Measurements from ENCODE around the gene MRO. TPM values are rescaled to one million over a fixed set of nuclear protein-coding genes. Genes with fewer than 3 reads are reported as not detected.

The MRO gene
- total and polyA plus RNA-seq, 2 of the 4 experiments (the other 2 are of a cell fraction), result not detected

- Histone ChIP-seq H2AK9ac (replicated peaks; ENCODE audit: low read depth, low read length, poor library complexity) (no peak overlapping the region), H3K9ac (ENCODE audit: low read depth, low read length) (no peak overlapping the region), H3K18ac (ENCODE audit: low read depth, low read length) (no peak overlapping the region), H2BK20ac (ENCODE audit: low read depth, low read length) (no peak overlapping the region), H2BK120ac (ENCODE audit: low read depth, low read length) (no peak overlapping the region), H2BK5ac (ENCODE audit: low read depth, low read length, poor library complexity, severe bottlenecking) (no peak overlapping the region), H3K4ac (ENCODE audit: low read depth, low read length) (no peak overlapping the region), H3K27ac (ENCODE audit: insufficient read depth, low read length) (no peak overlapping the region), H3K36me3 (ENCODE audit: control insufficient read depth, insufficient read depth, low read length) (no peaks in the 10 kb centered on the region), H3K4me1 (ENCODE audit: control insufficient read depth, insufficient read depth, low read length) (no peaks in the 10 kb centered on the region), H2AK5ac (ENCODE audit: low read depth, low read length) (no peak overlapping the region), H3K9me1 (ENCODE audit: insufficient read depth, low read length) (no peaks in the 10 kb centered on the region), H4K5ac (ENCODE audit: low read depth, low read length) (no peak overlapping the region), H3K4me2 (ENCODE audit: low read depth, low read length) (no peak overlapping the region), H3K23ac (ENCODE audit: low read depth, low read length) (no peak overlapping the region), H3K79me1 (ENCODE audit: low read depth in 1 of 2, low read length in 2 of 2) (no peaks in the 10 kb centered on the region), H3K9me3 (ENCODE audit: control insufficient read depth, insufficient read depth, low read length) (no peaks in the 10 kb centered on the region), H2AFZ (replicated peaks; ENCODE audit: low read length, poor library complexity) (no peak overlapping the region), H2BK15ac (ENCODE audit: low read depth, low read length) (no peak overlapping the region), H4K20me1 (ENCODE audit: insufficient read depth, low read length) (no peaks in the 10 kb centered on the region), H3K56ac (ENCODE audit: extremely low read depth, insufficient read depth, low read length) (no peak overlapping the region), H3K14ac (replicated peaks; ENCODE audit: low read depth, low read length) (no peak overlapping the region), H4K91ac (ENCODE audit: insufficient read depth, low read depth, low read length) (no peak overlapping the region), H4K8ac (ENCODE audit: low read depth in 2 of 2, low read length in 2 of 2) (no peak overlapping the region), H3K4me3 (ENCODE audit: insufficient read depth, low read depth, low read length) (no peak overlapping the region), H3K27me3 (ENCODE audit: control insufficient read depth, insufficient read depth, low read length) (no peaks in the 10 kb centered on the region)
- BruUV-seq (replicated peaks), result no TSS peak
- in situ Hi-C loops (cut with MboI; ENCODE audit: low sequenced_read_pairs) (no loop called here), dilution Hi-C loops (cut with HindIII; ENCODE audit: low sequenced_read_pairs, unreplicated experiment) (no loop called here), intact Hi-C loops (cut with micrococcal nuclease) (no loop called here)
- WGBS, 2 experiments (ENCODE audit: extremely low coverage in 2 of 2, insufficient read length in 1 of 2), result no CpG with 5 or more reads among the region's 4 CpGs
- ATAC-seq (ENCODE audit: low read depth) (no peak), DNase-seq (no peak)
- ChIA-PET POLR2A (ENCODE audit: unreplicated experiment) (no interaction called here), CTCF (no interaction called here)
- TF ChIP-seq MAZ (IDR thresholded peaks at IDR 0.05; ENCODE audit: borderline replicate concordance, low read depth, low read length) (no peak), CHD1 (IDR thresholded peaks at IDR 0.05; ENCODE audit: low read depth, low read length) (no peak), FOS (IDR thresholded peaks at IDR 0.05; ENCODE audit: low read depth, low read length) (no peak), RFX5 (IDR thresholded peaks at IDR 0.05; ENCODE audit: low read depth, low read length) (no peak), RCOR1 (IDR thresholded peaks at IDR 0.05; ENCODE audit: insufficient replicate concordance, low read length) (no peak), USF2 (IDR thresholded peaks at IDR 0.05; ENCODE audit: low read depth, low read length) (no peak), POLR2A (IDR thresholded peaks at IDR 0.05; ENCODE audit: low read depth, low read length) (no peak)
Observed at GRCh38 chr18:50749945-50750344, 69.9 kb downstream of the MRO start.
